COLO829 (cell line): ENCODE results near the gene ZNF346.
A peak's percentile ranks its signal among the peaks of the same experiment; 100 is the strongest.
"Not testable (repeated sequence)": the region's sequence is repeated elsewhere in the genome, so short reads cannot be mapped to it uniquely, and the experiment has no call there.

Source experiments
- DNase-seq: peaks from one replicate; pipeline ENCODE4 v3.0.0; 2012; ENCODE audit warnings: low spot score

Gene ZNF346

GRCh38 chr5:177022386-177023302, at the start of gene ZNF346:
ZNF346 (plus strand) TSS chr5:177022696; CDS start chr5:177022739, 43 bp downstream.
- peak; percentile 97 for DNase-seq

GRCh38 chr5:176979669-176980068, 42.8 kb upstream of the ZNF346 start:
- no peak for DNase-seq

GRCh38 chr5:176980818-176981217, 41.7 kb upstream of the ZNF346 start:
- no peak for DNase-seq

GRCh38 chr5:176983112-176983511, 39.4 kb upstream of the ZNF346 start:
- not testable (repeated sequence) for DNase-seq

- not testable (repeated sequence) for DNase-seq
Observed at GRCh38 chr5:176983593-176983992, 38.9 kb upstream of the ZNF346 start.

GRCh38 chr5:176984176-176984575, 38.3 kb upstream of the ZNF346 start:
- DNase-seq: not testable (repeated sequence)

GRCh38 chr5:176985516-176985915, 37.0 kb upstream of the ZNF346 start:
- DNase-seq: no peak

- no peak for DNase-seq
Observed at GRCh38 chr5:176986280-176986679, 36.2 kb upstream of the ZNF346 start.

- DNase-seq: no peak
Observed at GRCh38 chr5:176987583-176987982, 34.9 kb upstream of the ZNF346 start.

- not testable (repeated sequence) for DNase-seq
Observed at GRCh38 chr5:176993081-176993480, 29.4 kb upstream of the ZNF346 start.

GRCh38 chr5:176994460-176995121, 27.9 kb upstream of the ZNF346 start:
- no peak for DNase-seq

- no peak for DNase-seq
Observed at GRCh38 chr5:176995122-176995490, 27.4 kb upstream of the ZNF346 start.

GRCh38 chr5:176995896-176996767, 26.4 kb upstream of the ZNF346 start:
- no peak for DNase-seq

GRCh38 chr5:176996780-176997179, 25.7 kb upstream of the ZNF346 start:
- DNase-seq: no peak

- no peak for DNase-seq
Observed at GRCh38 chr5:176998828-176999227, 23.7 kb upstream of the ZNF346 start.

- not testable (repeated sequence) for DNase-seq
Observed at GRCh38 chr5:176999526-176999925, 23.0 kb upstream of the ZNF346 start.

GRCh38 chr5:177003649-177004048, 18.8 kb upstream of the ZNF346 start:
- DNase-seq: no peak

- no peak for DNase-seq
Observed at GRCh38 chr5:177004961-177005360, 17.5 kb upstream of the ZNF346 start.

- DNase-seq: no peak
Observed at GRCh38 chr5:177005619-177006264, 16.8 kb upstream of the ZNF346 start.

- peak; percentile 65 for DNase-seq
Observed at GRCh38 chr5:177006265-177006972, 16.1 kb upstream of the ZNF346 start, which contains the start of gene UIMC1. UIMC1 (minus strand) TSS chr5:177006779; CDS start chr5:176982615, 24,164 bp downstream.

- no peak for DNase-seq
Observed at GRCh38 chr5:177008716-177009115, 13.8 kb upstream of the ZNF346 start.
